NCI-H1092 (cell line): Measurements from ENCODE around the gene C1QA.

Source experiments
- DNase-seq: peaks from one replicate; lab custom pipeline; 2025; lab: John Stamatoyannopoulos, UW

C1QA gene

GRCh38 chr1:22636353-22636752 is at the start of gene C1QA:
Gene C1QA, plus strand, starts transcription at chr1:22636628. Its CDS starts 989 bp downstream, at chr1:22637617.
- no peak for DNase-seq

- DNase-seq: no peak
Measured at GRCh38 chr1:22587247-22587646, 49.2 kb upstream of the C1QA start.

- no peak for DNase-seq
Measured at GRCh38 chr1:22588899-22589422, 47.5 kb upstream of the C1QA start.

GRCh38 chr1:22591576-22591975 is 44.9 kb upstream of the C1QA start:
- no peak for DNase-seq

GRCh38 chr1:22592051-22592450 is 44.4 kb upstream of the C1QA start:
- DNase-seq: no peak

DNA sequence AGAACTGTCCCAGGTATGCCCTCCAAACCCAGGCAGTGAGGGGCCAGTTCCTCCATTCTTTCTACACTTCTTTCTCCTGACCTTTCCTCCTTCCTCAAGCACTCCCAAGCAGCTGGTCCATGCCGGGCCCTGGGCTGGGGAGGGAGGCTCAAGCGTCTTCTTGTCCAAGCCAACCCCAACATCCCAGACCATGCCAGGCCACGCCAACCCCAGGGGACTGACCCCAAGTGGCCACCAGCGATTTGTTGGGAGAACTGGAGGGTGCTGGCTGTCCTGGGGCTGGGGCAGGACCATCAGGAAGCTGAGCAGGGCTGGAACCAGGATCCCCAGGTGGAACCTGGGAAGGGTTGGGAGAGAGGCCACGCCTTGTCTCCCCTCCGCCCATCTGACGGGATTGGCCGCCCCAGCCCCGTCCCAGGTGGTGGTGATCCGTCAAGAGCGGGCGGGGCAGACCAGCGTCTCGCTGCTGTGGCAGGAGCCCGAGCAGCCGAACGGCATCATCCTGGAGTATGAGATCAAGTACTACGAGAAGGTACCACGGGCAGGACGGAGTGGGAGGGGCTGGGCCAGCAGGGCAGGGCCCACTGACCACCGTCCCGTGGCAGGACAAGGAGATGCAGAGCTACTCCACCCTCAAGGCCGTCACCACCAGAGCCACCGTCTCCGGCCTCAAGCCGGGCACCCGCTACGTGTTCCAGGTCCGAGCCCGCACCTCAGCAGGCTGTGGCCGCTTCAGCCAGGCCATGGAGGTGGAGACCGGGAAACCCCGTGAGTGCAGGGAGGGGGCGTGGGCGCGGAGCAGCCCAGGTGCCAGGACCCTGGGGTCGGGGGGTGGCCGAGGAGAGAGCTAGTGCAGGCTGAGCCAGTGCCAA is 43.3 kb upstream of the C1QA start:
- DNase-seq: no peak

- no peak for DNase-seq
Measured at GRCh38 chr1:22594396-22594795, 42.0 kb upstream of the C1QA start.

DNA sequence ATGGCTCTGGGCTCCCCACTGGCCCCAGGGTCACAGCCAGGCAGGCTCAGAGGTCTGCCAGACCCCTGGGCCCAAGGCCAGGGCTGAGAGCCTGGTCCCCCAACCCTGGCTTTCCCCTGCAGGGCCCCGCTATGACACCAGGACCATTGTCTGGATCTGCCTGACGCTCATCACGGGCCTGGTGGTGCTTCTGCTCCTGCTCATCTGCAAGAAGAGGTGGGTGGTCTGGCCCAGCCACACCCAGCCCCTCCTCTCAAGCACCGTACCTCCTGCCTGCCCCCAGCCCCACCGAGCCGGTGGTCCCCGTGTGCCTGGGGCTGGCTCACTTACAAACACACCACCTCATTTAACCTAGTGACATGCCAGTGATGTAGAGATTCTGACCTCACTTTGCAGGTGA is 41.3 kb upstream of the C1QA start:
- no peak for DNase-seq

GRCh38 chr1:22597301-22597965 is 39.0 kb upstream of the C1QA start:
- DNase-seq: no peak

DNA sequence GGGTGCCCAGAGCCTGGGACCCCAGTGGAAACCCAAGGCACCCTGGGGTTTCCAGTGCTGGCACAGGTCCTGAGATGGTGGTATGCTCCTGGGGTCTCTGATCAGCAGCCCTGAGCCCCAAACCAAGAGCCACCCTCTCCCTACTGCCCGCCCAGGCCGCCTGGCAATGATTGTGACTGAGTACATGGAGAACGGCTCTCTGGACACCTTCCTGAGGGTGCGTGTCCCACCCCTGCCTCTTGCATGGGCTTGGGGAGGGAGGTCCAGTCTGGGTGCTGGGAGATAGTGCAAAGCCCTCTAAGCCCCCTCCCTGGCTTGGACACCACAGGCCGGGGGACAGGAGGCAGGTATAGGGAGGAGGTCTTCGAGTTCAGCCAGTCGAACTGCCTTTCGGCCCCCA is 38.4 kb upstream of the C1QA start:
- no peak for DNase-seq

DNA sequence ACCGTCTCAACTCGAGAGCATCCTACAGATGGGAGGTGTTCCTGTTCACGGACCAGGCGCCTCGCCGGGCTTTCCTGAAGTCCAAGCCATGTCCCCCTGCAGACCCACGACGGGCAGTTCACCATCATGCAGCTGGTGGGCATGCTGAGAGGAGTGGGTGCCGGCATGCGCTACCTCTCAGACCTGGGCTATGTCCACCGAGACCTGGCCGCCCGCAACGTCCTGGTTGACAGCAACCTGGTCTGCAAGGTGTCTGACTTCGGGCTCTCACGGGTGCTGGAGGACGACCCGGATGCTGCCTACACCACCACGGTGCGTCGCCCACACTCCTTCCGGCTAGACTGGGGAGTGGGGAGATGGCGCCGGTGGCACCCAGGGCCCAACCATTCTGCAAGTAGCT is 37.7 kb upstream of the C1QA start:
- DNase-seq: no peak

GRCh38 chr1:22600071-22600816 is 36.2 kb upstream of the C1QA start:
- no peak for DNase-seq

DNA sequence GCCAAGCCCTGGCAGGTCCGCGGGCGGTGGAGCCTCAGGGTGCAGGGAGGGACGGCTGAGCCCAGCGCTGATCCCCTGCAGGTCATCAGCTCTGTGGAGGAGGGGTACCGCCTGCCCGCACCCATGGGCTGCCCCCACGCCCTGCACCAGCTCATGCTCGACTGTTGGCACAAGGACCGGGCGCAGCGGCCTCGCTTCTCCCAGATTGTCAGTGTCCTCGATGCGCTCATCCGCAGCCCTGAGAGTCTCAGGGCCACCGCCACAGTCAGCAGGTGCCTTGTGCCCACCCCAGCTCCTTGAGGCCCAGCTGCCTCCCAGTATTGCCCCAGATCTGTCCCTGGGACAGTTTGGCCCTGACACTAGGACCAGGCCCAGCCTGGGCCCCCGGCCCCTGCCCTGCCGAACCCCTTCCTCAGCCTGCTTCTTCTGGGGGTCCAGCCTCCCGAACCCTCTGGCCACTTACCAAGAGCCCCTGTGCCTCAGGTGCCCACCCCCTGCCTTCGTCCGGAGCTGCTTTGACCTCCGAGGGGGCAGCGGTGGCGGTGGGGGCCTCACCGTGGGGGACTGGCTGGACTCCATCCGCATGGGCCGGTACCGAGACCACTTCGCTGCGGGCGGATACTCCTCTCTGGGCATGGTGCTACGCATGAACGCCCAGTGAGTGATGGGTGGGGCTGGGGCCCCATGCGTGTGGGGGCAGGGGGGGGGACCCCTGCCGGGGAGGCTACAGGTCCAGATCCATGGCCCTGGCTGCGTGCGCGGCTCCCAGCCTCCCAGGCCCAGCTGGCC is 35.4 kb upstream of the C1QA start:
- DNase-seq: no peak

- DNase-seq: no peak
Measured at GRCh38 chr1:22601610-22602009, 34.8 kb upstream of the C1QA start.

GRCh38 chr1:22602060-22602740 is 34.2 kb upstream of the C1QA start:
- DNase-seq: no peak

- no peak for DNase-seq
Measured at GRCh38 chr1:22606161-22606560, 30.3 kb upstream of the C1QA start.

- DNase-seq: no peak
Measured at GRCh38 chr1:22607154-22607553, 29.3 kb upstream of the C1QA start.

- no peak for DNase-seq
Measured at GRCh38 chr1:22608361-22608760, 28.1 kb upstream of the C1QA start.

DNA sequence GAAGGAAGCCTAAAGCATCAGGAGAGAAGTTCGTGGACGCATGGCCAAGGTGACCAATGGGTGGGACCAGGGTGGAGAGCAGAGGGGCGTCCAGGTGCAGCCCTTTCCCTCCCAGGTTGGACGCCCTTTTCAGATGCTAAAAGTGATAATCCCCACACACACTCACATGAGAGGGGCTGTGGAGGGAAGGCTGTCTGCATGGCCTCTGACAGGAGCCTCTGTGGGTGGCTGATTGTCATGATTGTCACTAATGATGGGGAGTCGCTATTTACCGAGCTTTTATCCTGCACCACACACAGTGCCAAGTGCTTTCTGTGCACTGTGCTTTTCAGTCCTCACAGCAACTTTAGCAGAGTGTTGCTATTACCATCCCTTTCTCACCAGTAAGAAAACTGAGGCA is 27.1 kb upstream of the C1QA start:
- no peak for DNase-seq

DNA sequence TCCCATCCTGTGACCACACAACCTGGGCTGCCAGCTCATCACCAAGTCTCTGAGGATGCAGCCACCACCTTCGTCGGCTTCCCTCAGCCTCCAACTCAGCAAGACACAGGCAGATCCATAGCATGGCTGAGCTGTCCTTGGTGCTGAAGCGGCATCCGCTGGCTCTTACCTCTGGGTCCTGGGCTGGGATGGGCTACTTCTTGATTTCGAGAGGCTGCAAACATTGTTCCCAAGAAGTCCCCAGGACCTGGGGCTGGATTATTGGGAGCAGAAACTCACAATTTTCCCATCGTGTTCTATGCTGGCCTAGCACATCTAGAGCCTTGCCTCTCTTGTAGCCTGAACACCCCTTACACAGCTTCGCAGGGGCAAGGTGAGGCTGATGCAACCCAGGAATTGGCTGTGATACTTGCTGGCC is 24.9 kb upstream of the C1QA start:
- DNase-seq: no peak
